ENCODE data around the gene TRAPPC2L.

The TRAPPC2L gene

DNA sequence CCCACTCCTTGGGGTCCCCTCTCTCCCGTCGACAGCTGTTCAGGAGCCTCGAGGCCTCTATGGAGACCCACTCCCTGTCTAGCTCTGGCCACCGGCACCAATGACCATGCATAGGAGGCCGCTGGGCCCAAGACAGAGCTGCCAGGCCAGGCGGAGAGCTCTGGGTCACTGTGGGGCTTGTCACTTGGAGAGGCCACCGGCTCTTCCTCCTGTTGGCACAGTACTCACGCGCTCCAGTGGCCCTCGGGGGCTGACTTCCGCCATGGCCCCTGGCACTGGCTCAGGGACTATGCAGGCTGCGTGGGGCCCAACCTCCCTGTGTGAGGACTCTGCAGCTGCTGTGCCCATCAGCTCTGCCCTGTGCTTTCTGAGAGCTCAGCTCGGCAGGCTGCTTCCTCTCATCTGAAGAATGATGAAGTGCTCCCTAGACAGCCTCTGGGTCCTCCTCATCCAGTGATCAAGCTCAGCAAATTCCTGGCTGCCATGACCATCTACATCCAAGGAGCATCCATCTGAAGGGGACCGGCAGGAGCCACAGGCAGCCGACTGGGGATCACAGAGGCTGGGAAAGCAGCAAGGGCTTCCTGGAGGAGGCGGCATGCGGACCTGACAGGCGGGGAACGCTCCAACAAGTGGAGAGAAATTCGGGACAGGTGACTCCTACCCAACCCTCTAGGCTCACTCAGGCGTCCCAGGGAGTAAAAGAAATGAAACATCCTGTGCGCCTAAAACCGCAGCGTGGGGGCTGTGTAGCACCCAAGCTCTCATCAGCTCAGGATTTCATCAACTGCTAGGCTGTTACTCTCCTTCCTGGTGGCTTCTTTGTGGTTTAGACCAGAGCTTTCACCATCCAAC is 17.0 kb upstream of the TRAPPC2L start:
- no peak for DNase-seq

- no peak for DNase-seq
Observed at GRCh38 chr16:88840600-88841215, 16.2 kb upstream of the TRAPPC2L start.

- DNase-seq = no peak
Observed at GRCh38 chr16:88841521-88842307, 15.2 kb upstream of the TRAPPC2L start.

DNA sequence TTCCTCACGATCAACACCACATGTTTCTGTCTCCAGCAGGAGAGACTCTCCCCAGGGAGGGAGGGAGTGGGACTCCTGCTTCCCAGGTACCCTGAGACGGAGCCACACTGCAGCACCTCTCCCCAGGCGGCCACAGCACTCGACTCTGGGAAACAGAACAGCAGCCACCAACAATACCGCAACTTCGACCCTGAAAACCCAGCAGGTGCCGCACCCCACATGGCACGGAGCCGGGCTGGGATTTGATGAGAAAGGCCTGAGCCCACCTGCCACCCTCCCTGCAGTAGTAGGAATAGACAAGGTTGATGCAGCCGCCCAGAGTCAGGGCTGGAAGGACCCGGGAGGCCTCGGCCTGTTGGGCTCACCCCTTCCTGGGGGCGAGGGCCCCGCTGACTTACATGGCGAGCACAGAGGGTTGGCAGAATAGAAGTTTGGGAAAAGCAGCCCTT is 14.6 kb upstream of the TRAPPC2L start:
- no peak for DNase-seq

GRCh38 chr16:88842806-88843205 is 14.1 kb upstream of the TRAPPC2L start:
- DNase-seq = no peak

- no peak for DNase-seq
Observed at GRCh38 chr16:88843256-88843655, 13.7 kb upstream of the TRAPPC2L start.

GRCh38 chr16:88844419-88845036 is 12.4 kb upstream of the TRAPPC2L start:
- DNase-seq = no peak

DNA sequence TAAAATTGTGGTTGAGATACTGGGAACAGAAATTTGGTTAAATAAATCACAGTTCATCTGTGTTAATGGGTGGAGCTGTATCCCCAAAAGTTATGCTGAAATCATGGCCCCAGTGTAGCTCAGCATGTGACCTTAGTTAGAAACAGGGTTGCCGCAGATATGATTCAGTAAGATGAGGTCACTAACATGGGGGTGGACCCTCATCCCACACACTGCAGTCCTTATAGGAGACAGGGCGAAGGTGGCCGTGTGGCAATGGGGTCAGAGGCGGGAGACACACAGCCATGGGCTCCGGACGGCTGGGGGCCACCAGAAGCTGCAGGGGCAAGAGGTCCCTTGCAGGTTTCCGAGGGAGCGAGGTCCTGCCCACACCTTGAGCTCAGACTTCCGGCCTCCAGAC is 10.8 kb upstream of the TRAPPC2L start:
- DNase-seq = no peak

DNA sequence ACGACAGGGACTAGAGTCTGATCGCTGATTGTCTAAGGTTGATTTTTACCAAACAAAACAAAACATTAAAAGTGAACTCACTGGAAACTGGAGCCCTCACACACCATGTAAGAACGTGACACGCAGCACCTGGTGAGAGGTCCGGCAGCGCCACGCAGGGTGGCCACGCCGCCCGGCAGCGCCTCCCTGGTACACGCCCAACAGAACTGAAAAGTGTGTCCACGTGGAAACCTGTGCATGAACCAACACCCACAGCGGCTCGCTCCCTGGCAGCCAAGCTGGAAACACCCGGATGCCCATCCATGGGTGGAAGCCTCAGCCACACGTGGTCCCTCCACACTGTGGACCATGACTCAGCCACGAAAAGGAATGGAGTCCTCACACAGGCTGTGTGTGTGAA is 9.3 kb upstream of the TRAPPC2L start:
- DNase-seq = no peak

GRCh38 chr16:88848557-88848956 is 8.4 kb upstream of the TRAPPC2L start:
- no peak for DNase-seq

- no peak for DNase-seq
Observed at GRCh38 chr16:88850531-88851199, 6.3 kb upstream of the TRAPPC2L start.

DNA sequence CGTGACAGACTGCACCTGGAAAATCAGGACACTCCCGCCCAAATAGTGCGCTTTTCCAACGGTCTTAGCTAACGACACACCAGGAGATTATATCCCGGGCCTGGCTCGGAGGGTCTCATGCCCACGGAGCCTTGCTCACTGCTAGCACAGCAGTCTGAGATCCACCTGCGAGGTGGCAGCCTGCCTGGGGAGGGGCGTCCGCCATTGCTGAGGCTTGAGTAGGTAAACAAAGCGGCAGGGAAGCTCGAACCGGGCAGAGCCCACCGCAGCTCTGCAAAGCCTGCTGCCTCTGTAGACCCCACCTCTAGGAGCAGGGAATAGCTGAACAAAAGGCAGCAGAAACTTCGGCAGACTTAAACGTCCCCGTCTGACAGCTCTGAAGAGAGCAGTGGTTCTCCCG is 5.3 kb upstream of the TRAPPC2L start:
- no peak for DNase-seq

GRCh38 chr16:88853325-88853941 is 3.5 kb upstream of the TRAPPC2L start:
- no peak for DNase-seq

- no peak for DNase-seq
Observed at GRCh38 chr16:88854306-88855111, 2.4 kb upstream of the TRAPPC2L start.

DNA sequence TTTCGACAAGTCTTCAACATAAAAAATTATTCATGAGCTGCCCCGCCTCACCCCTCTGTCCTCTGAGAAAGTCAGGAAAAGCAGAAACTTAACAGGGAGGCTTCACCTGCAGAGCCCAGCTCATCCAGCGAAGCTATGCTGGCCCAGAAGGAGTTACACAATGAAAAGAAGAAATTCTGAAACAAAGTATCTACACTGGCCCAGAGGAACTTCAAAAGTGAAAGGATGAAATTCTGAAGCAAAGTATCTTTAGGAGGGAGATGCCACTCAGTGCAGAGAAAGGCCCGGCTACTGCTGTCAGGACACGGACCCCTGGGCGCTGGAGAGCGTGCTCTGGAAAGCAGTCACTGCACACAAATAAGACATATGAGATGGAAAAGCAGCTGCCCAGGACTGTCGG is 1.8 kb upstream of the TRAPPC2L start:
- no peak for DNase-seq

GRCh38 chr16:88855736-88856121 is 1.2 kb upstream of the TRAPPC2L start:
- no peak for DNase-seq

DNA sequence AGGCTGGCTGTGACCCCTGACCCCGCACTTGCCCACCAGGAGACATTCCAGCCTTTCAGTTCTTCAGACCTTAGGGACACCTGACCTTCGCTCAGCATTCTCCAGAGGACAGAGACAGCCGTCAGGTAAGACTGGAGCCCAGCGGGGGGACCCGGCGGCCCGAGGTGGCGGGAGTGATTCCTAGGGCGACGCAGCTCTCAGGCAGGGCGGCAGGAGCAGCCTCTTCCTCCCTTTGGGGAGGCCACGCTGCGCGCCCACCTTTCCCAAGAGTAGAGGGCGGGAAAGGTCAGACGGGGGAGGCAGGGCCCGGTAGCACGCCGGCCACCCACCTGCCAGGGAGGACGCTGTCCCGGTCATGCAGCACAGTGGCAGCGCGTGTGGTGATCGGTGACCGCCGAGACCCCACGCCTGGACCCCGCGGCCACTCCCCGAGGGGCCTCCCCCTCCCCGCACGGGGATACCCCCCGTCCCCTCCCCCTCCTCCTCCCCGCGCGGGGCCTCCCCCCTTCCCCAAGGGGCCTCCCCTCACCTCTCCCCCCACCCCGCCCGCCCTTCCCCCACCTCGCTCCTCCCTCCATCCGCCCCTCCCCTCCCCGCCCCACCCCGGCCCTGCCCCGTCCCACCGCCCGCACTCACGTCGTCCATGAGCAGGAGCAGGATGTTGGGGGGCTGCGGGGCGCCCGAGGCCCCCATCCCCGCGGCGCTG is 652 bp upstream of the TRAPPC2L start:
- no peak for DNase-seq

DNA sequence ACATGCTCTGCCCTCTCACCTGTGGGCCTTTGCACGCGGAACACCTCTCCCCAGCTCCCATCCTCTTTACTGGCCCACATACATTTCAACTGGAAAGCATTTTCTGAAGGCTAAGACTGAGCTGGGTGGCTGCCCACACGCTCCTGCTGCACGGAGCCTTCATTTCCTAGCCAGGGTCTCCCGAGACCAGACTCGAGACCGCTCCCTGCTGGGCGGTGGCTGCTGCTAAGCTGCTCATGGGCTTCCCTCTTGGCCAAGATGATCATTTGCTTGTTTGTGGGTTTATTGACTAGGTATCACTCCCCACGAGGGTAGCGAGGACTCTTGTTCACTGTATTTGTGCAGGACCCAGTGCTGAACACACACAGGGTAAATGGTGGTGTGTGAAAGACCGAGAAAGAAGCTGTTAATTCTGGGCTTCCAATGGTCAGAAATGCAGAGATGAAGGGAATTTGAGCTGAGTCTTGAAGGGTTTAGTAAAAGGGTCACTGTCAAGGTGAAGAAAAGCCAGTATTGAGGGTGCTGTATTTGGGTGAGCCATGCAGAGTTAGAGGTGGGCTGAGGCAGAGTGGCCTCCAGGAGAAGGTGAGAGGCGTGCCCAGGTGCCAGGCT is 907 bp downstream of the TRAPPC2L start:
- peak in 1 of 2 experiments; percentile 46 for DNase-seq

GRCh38 chr16:88859381-88860091 is 2.6 kb downstream of the TRAPPC2L start:
- no peak for DNase-seq
